ENCODE measurements around the gene JADE1. TPM values are rescaled to one million over a fixed set of nuclear protein-coding genes. Genes with fewer than 3 reads are reported as not detected.

The JADE1 gene
- total and polyA plus RNA-seq, 2 of the 13 experiments (the other 11 are each of a cell fraction or from before 2014, with no cell fraction given) = 5.4 to 19.3 TPM

- TF ChIP-seq ZNF101 (CRISPR knock-in tag; IDR thresholded peaks at IDR 0.05; ENCODE audit: borderline replicate concordance, low read depth) (no peak), AGO2 (optimal IDR thresholded peaks at IDR 0.05; ENCODE audit: low read depth, low read length) (peak; percentile 85), ZNF7 (CRISPR knock-in tag; IDR thresholded peaks at IDR 0.05) (no peak), RORA (CRISPR knock-in tag; IDR thresholded peaks at IDR 0.05) (no peak), ZBTB43 (CRISPR knock-in tag; conservative IDR thresholded peaks at IDR 0.05) (no peak), AHR (CRISPR knock-in tag; IDR thresholded peaks at IDR 0.05) (no peak), ZNF33B (CRISPR knock-in tag; IDR thresholded peaks at IDR 0.05) (no peak), ELF1 (CRISPR knock-in tag; IDR thresholded peaks at IDR 0.05) (peak; percentile 67), TCF7 (IDR thresholded peaks at IDR 0.05; ENCODE audit: low read depth) (no peak), HHEX (CRISPR knock-in tag; IDR thresholded peaks at IDR 0.05) (no peak), DNMT3B (CRISPR knock-in tag; conservative IDR thresholded peaks at IDR 0.05) (0 out of 2 replicates have a peak, but pooled peaks have one; percentile 28), FOXM1 (CRISPR knock-in tag; IDR thresholded peaks at IDR 0.05) (no peak), ZNF816 (CRISPR knock-in tag; IDR thresholded peaks at IDR 0.05; ENCODE audit: borderline replicate concordance) (no peak), ZBTB25 (CRISPR knock-in tag; IDR thresholded peaks at IDR 0.05) (peak; percentile 93; the same call in 1 of the 2 replicates), ZNF557 (CRISPR knock-in tag; IDR thresholded peaks at IDR 0.05) (0 out of 2 replicates have a peak, but pooled peaks have one; percentile 59), ZSCAN25 (CRISPR knock-in tag; IDR thresholded peaks at IDR 0.05) (0 out of 2 replicates have a peak, but pooled peaks have one; percentile 23), SIN3A (IDR thresholded peaks at IDR 0.05; ENCODE audit: borderline replicate concordance, low read depth, low read length) (no peak; the same call in 1 of the 2 replicates)
- TF ChIP-seq, protein P1, sequence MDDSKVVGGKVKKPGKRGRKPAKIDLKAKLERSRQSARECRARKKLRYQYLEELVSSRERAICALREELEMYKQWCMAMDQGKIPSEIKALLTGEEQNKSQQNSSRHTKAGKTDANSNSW (CRISPR knock-in tag; IDR thresholded peaks at IDR 0.05; ENCODE audit: borderline replicate concordance) = no peak
Observed at GRCh38 chr4:128810871-128811570, 1.5 kb downstream of the JADE1 start (continued).
